KOPT-K1 (cell line): Measurements from ENCODE around the gene CBFA2T2.

ENCODE experiments used
- H3K27ac ChIP-seq: fragments of 200-600 bp; sonication (generic); 2 replicates; pipeline ENCODE4 v1.5.1; 2016; ENCODE audit warnings: antibody characterized with exemption, mild to moderate bottlenecking, low read depth, low read length; ENCODE audit not compliant: poor library complexity, severe bottlenecking
- H3K36me3 ChIP-seq: fragments of 200-600 bp; sonication (generic); 2 replicates; pipeline ENCODE4 v1.5.1; 2017; ENCODE audit warnings: antibody characterized with exemption, mild to moderate bottlenecking, low read length, moderate library complexity; ENCODE audit not compliant: insufficient read depth
- H3K9me3 ChIP-seq: fragments of 200-600 bp; sonication (generic); 2 replicates; pipeline ENCODE4 v1.5.1; 2017; ENCODE audit warnings: antibody characterized with exemption, low read length, mild to moderate bottlenecking; ENCODE audit not compliant: insufficient read depth, poor library complexity, severe bottlenecking

The CBFA2T2 gene

GRCh38 chr20:33647603-33648395 lies 157.9 kb downstream of the CBFA2T2 start:
- Histone ChIP-seq H3K36me3 (peaks cover 26% of the 10 kb centered on the region), H3K9me3 (no peaks in the 10 kb centered on the region), H3K27ac (no peak overlapping the region)

- Histone ChIP-seq H3K27ac (no peak overlapping the region), H3K36me3 (peaks cover 26% of the 10 kb centered on the region), H3K9me3 (no peaks in the 10 kb centered on the region)
These were observed 158.6 kb downstream of the CBFA2T2 start for GRCh38 chr20:33648396-33649004.

- Histone ChIP-seq H3K27ac (no peak overlapping the region), H3K9me3 (no peaks in the 10 kb centered on the region), H3K36me3 (peaks cover 21% of the 10 kb centered on the region)
These were observed 159.3 kb downstream of the CBFA2T2 start for GRCh38 chr20:33649201-33649681.

- peaks cover 11% of the 10 kb centered on the region for H3K36me3 ChIP-seq
- H3K27ac ChIP-seq = no peak overlapping the region
- no peaks in the 10 kb centered on the region for H3K9me3 ChIP-seq
These were observed 160.3 kb downstream of the CBFA2T2 start for GRCh38 chr20:33650111-33650752.

GRCh38 chr20:33650753-33651561 lies 161.1 kb downstream of the CBFA2T2 start:
- no peaks in the 10 kb centered on the region for H3K9me3 ChIP-seq
- peaks cover 4% of the 10 kb centered on the region; the same call in 1 of the 2 replicates for H3K36me3 ChIP-seq
- H3K27ac ChIP-seq = peak overlapping the region; percentile 23

- Histone ChIP-seq H3K9me3 (no peaks in the 10 kb centered on the region), H3K27ac (peak overlapping the region; percentile 23), H3K36me3 (peaks cover 6% of the 10 kb centered on the region)
These were observed 161.7 kb downstream of the CBFA2T2 start for GRCh38 chr20:33651562-33652048.

GRCh38 chr20:33653218-33653899 lies 163.5 kb downstream of the CBFA2T2 start:
- Histone ChIP-seq H3K36me3 (peaks cover 24% of the 10 kb centered on the region), H3K9me3 (no peaks in the 10 kb centered on the region), H3K27ac (no peak overlapping the region)

GRCh38 chr20:33653900-33654596 lies 164.2 kb downstream of the CBFA2T2 start:
- Histone ChIP-seq H3K36me3 (peaks cover 31% of the 10 kb centered on the region), H3K9me3 (no peaks in the 10 kb centered on the region), H3K27ac (no peak overlapping the region)

- Histone ChIP-seq H3K36me3 (peaks cover 38% of the 10 kb centered on the region), H3K9me3 (no peaks in the 10 kb centered on the region), H3K27ac (no peak overlapping the region)
These were observed 164.8 kb downstream of the CBFA2T2 start for GRCh38 chr20:33654680-33655161.

- H3K36me3 ChIP-seq = peaks cover 42% of the 10 kb centered on the region
- H3K9me3 ChIP-seq = no peaks in the 10 kb centered on the region
- H3K27ac ChIP-seq = no peak overlapping the region
These were observed 165.3 kb downstream of the CBFA2T2 start for GRCh38 chr20:33655164-33655563.

GRCh38 chr20:33656010-33656782 lies 166.3 kb downstream of the CBFA2T2 start:
- Histone ChIP-seq H3K27ac (no peak overlapping the region), H3K36me3 (peaks cover 47% of the 10 kb centered on the region), H3K9me3 (no peaks in the 10 kb centered on the region)

GRCh38 chr20:33656783-33657703 lies 167.1 kb downstream of the CBFA2T2 start:
- H3K27ac ChIP-seq = no peak overlapping the region
- H3K9me3 ChIP-seq = no peaks in the 10 kb centered on the region
- H3K36me3 ChIP-seq = peaks cover 47% of the 10 kb centered on the region
